GM18870 (cell line): ENCODE data around the gene CCDC167.

ENCODE experiments used
- ATAC-seq: cut with Tn5 transposase; IDR thresholded peaks from one replicate; pipeline ENCODE4 v1.9.1; 2021; ENCODE audit warnings: moderate library complexity; ENCODE audit not compliant: unreplicated experiment

The CCDC167 gene

DNA sequence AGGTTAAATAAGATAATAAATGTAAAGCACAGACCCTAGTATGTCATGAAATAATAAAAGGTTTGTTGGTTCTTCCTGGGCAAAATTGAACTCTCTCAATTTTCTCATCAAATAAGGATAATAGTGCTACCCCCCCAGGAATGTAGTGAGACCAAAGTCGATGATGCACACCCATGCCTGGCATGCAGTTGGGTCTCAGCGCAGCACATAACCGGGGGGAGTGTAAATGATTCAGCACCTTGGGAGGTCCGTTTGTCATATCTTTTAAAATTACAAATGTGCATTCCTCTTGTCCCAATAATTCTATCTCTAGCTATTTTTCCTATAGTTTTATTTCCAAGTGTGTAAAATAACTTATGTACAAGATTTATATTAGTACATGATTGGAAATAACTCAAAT, 31.3 kb upstream of the CCDC167 start:
- no peak for ATAC-seq

GRCh38 chr6:37530297-37530696, 30.6 kb upstream of the CCDC167 start:
- ATAC-seq: no peak

GRCh38 chr6:37528541-37528940, 28.8 kb upstream of the CCDC167 start:
- no peak for ATAC-seq

DNA sequence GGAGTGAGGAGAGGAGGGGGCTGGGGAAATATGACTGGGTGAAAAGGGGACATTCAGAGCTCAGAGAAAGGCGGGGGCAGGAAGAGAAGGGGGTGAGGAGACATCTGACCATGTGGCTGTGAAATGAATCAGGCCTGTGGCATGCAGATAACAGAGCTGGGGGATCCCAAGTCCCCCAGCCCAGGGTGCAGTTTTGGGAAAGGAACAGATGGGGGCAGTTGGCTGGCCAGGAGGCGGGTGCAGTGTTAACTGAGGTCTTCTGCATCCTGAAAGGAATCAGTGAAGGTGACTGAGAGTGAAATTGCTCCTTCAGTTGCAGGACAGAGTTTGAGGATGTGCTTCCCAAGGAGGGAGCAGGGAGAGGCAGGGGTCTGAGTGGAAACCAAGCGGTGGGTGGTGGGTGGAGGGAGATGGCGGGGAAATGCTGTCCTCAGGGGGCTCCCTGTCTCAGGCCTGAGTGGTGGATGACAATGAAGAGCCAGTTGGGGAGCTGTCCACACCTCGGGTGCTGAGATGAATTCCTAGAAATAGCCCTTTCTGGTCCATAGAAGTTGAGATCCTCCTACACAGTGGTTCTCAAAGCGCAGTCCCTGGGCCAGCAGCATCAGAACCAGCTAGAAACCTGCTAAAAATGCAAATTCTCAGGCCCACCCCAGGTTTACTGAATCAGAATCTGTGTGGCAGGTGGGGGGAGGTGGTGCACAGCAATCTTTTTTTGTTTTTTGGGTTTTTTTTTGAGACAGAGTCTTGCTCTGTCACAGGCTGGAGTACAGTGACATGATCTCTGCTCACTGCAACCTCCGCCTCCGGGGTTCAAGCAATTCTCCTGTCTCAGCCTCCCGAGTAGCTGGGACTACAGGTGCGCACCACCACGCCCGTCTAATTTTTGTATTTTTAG, 26.0 kb upstream of the CCDC167 start:
- no peak for ATAC-seq

DNA sequence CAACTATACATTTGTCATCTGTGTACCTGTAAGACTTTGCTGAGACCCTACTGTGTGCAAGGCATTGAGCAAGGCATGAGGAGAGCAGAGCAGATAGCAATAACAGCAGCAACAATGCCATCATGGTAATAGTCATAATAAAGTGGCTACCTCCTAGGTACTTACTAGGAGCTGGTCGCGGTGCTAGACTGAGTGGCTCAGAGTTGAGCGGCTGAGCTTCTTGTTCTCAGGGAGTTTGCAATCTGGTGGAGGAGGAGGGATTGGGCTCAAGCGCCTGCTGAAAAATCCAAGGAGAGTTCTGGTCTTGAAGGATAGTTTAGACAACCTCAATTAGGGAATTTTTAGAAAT, 25.3 kb upstream of the CCDC167 start:
- ATAC-seq: no peak

GRCh38 chr6:37524025-37524969, 24.6 kb upstream of the CCDC167 start:
- ATAC-seq: no peak

DNA sequence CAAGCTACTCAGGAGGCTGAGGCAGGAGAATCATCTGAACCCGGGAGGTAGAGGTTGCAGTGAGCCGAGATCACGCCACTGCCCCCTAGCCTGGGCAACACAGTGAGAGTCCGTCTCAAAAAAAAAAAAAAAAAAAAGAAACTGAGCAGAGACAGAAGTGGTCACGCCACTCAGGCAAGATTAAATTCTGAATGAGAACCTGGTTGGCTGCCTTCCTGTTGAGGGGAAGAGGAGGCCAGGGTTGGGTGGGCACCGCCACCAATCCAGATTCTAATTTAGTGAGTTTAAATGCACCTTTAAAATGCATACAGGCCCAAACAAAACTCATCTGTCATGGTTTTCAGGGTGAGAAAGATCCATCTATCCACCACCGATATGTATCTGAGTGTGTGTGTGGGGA, 23.7 kb upstream of the CCDC167 start:
- ATAC-seq: no peak

DNA sequence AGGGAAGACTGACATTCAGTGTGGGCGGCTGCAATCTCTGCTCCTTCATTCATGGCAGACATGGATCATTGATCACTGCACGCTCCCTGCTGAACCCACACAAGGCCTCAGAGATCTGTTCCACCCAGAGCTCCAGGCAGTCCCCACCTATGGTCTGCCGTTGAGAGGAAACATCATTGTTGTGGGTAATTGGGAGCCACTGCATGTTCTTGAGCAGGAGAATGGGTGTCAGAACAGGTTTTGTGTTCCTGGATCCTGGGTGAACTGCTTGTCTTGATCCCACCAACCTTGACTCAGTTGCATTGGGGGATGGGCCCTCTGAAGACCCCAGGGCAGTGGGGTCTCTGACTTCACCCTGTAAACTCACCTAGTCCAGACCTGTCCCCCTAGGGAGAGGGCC, 23.1 kb upstream of the CCDC167 start:
- no peak for ATAC-seq

DNA sequence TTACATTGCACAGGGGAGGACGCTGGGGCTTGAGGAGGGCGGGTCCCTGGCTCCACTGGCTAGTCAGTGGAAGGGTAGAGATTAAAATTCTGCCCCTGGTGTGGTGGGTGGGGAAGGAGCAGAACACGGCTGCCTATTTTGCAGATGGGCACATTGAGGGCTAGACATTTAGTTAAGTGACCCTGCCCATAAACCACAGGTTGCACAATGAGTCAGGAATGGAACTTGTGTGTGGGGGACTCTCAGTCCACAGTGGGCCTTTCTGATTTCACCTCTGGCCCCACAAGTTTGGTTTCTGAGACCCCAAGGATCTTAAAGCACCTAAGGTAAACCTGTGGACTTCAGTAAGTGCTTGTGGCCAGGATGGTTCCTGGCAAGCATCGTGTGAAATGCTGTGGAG, 22.0 kb upstream of the CCDC167 start:
- no peak for ATAC-seq

GRCh38 chr6:37520926-37521325, 21.2 kb upstream of the CCDC167 start:
- no peak for ATAC-seq

- no peak for ATAC-seq
Measured at GRCh38 chr6:37519461-37519860, 19.8 kb upstream of the CCDC167 start.

- ATAC-seq: no peak
Measured at GRCh38 chr6:37518116-37518515, 18.4 kb upstream of the CCDC167 start.

- no peak for ATAC-seq
Measured at GRCh38 chr6:37517411-37517812, 17.7 kb upstream of the CCDC167 start.

DNA sequence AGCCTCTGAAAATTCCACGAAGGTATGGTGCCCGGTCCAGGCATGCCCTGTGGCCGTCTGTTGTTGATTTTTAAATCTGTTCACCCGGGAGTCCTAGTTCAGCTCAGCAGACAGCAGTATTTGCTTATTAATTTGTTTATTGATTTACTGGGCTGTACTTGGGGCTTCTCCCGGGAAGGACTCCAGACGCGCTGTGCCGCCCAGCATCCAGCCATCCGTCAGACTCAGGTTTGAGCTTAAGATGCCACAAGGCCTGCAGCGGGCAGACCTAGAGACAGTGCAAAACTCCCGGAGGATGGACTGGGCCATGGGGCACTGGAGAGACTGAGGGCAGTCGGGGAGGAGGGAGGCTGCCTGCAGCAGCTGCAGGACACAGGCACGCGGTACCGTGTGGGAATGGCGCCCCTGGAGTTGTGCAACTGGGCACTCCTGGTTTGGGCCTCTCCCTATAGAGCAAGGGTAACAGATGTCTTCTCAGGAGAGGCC, 17.3 kb upstream of the CCDC167 start:
- ATAC-seq: no peak

- no peak for ATAC-seq
Measured at GRCh38 chr6:37516076-37516919, 16.6 kb upstream of the CCDC167 start.

- ATAC-seq: no peak
Measured at GRCh38 chr6:37515712-37516075, 16.0 kb upstream of the CCDC167 start.

DNA sequence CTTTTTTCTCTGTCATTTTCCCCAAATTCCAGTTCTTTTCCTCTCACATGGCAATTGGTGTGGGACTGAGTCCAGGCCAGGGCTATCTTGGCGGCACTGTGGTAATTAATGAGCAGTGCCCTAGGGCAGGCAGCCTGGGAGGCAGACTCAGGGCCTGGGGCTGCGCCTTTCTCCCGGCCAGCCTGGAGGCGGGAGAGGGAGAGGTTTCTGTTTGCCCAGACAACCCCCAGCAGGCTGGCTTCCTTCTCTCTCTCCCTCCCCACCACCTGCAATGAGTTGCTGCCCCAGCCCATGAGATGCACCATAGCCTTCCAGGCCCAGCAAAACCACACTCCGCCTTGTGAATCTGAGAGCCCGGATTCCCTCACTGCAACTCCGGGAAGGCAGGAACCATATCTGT, 15.1 kb upstream of the CCDC167 start:
- no peak for ATAC-seq

- ATAC-seq: no peak
Measured at GRCh38 chr6:37514321-37514771, 14.7 kb upstream of the CCDC167 start.

DNA sequence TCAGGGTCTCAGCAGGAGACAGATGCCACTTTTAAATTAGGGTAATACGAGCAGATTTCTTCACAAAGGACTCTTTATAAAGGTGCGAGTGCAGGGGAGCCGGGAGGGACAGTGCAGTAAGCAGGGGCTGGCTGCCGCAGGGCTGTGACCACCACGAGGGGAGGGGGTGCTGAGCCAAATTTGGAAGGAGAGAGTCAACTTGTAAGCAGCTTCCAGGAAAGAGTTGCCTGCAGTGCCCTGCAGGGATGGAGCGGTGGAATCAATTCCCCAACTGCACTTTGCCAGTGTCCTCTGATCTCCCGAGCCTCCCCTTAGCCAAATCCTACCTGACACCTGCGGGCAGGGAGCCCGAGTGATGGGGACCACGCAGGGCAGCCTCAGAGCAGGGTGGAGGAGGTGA, 13.9 kb upstream of the CCDC167 start:
- no peak for ATAC-seq

DNA sequence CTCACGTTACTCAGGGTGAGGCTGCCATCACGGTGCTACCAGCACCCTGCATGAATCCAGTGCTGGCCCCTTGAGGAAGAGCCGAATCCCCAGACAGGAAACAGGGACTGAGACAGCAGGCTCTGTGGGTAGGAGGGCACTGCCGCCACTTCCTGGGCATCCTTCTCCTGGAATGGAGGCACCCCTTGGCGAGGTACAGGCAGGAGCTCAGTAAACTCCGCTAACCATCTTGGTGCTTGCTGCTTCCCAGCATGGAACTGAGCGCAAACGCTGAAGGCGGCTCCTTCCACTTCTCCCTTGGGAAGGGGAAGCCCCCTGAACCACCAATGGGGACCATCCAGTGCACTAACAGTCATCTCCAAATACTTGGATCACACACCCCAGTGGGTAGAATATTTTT, 13.5 kb upstream of the CCDC167 start:
- ATAC-seq: no peak
